Measurements from ENCODE around the gene TRIM47. TPM values are rescaled to one million over a fixed set of nuclear protein-coding genes. Genes with fewer than 3 reads are reported as not detected.

Gene TRIM47
- total RNA-seq, 1 donor from 2014 or later, result 56.5 TPM

GRCh38 chr17:75910699-75911098, 32.3 kb upstream of the TRIM47 start:
- no peak overlapping the region for H3K4me3 ChIP-seq (ENCODE audit: low read depth, low read length)
- DNase-seq (ENCODE audit: low read depth), result no peak
- no peaks in the 10 kb centered on the region for H3K27me3 ChIP-seq (ENCODE audit: control insufficient read depth, insufficient read depth, low read length)
- H3K36me3 ChIP-seq (ENCODE audit: control insufficient read depth, insufficient read depth, low read length), result no peaks in the 10 kb centered on the region
- TF ChIP-seq CTCF (IDR thresholded peaks at IDR 0.05; ENCODE audit: insufficient read depth, low read length, poor library complexity, severe bottlenecking), result no peak

- no peak for DNase-seq (ENCODE audit: low read depth)
- Histone ChIP-seq H3K27me3 (ENCODE audit: control insufficient read depth, insufficient read depth, low read length) (no peaks in the 10 kb centered on the region), H3K36me3 (ENCODE audit: control insufficient read depth, insufficient read depth, low read length) (no peaks in the 10 kb centered on the region), H3K4me3 (ENCODE audit: low read depth, low read length) (no peak overlapping the region)
- TF ChIP-seq CTCF (IDR thresholded peaks at IDR 0.05; ENCODE audit: insufficient read depth, low read length, poor library complexity, severe bottlenecking), result no peak
These were observed 31.5 kb upstream of the TRIM47 start for GRCh38 chr17:75909812-75910274.

- no peak for DNase-seq (ENCODE audit: low read depth)
- TF ChIP-seq CTCF (IDR thresholded peaks at IDR 0.05; ENCODE audit: insufficient read depth, low read length, poor library complexity, severe bottlenecking), result no peak
- Histone ChIP-seq H3K36me3 (ENCODE audit: control insufficient read depth, insufficient read depth, low read length) (no peaks in the 10 kb centered on the region), H3K27me3 (ENCODE audit: control insufficient read depth, insufficient read depth, low read length) (no peaks in the 10 kb centered on the region), H3K4me3 (ENCODE audit: low read depth, low read length) (no peak overlapping the region)
These were observed 30.9 kb upstream of the TRIM47 start for GRCh38 chr17:75909051-75909811.

- H3K27me3 ChIP-seq (ENCODE audit: control insufficient read depth, insufficient read depth, low read length), result no peaks in the 10 kb centered on the region
- DNase-seq (ENCODE audit: low read depth), result no peak
- TF ChIP-seq CTCF (IDR thresholded peaks at IDR 0.05; ENCODE audit: insufficient read depth, low read length, poor library complexity, severe bottlenecking), result no peak
- no peaks in the 10 kb centered on the region for H3K36me3 ChIP-seq (ENCODE audit: control insufficient read depth, insufficient read depth, low read length)
- H3K4me3 ChIP-seq (ENCODE audit: low read depth, low read length), result no peak overlapping the region
These were observed 29.8 kb upstream of the TRIM47 start for GRCh38 chr17:75908201-75908600.

GRCh38 chr17:75906143-75906884, 27.9 kb upstream of the TRIM47 start:
- Histone ChIP-seq H3K4me3 (ENCODE audit: low read depth, low read length) (no peak overlapping the region), H3K36me3 (ENCODE audit: control insufficient read depth, insufficient read depth, low read length) (no peaks in the 10 kb centered on the region), H3K27me3 (ENCODE audit: control insufficient read depth, insufficient read depth, low read length) (no peaks in the 10 kb centered on the region)
- DNase-seq (ENCODE audit: low read depth), result no peak
- TF ChIP-seq CTCF (IDR thresholded peaks at IDR 0.05; ENCODE audit: insufficient read depth, low read length, poor library complexity, severe bottlenecking), result no peak

Measured in kidney epithelial cell (primary cell).